Astrocyte of the spinal cord (primary cell): ENCODE measurements around the gene FYN.

Experiments used
- DNase-seq: peaks from one replicate; pipeline ENCODE4 v3.0.0; 2011; ENCODE audit warnings: low read depth, low spot score
- H3K4me3 ChIP-seq: 2 replicates; pipeline ENCODE4 v1.5.1; 2011; ENCODE audit warnings: low read depth, mild to moderate bottlenecking, low read length, moderate library complexity
- CTCF ChIP-seq: IDR thresholded peaks from 2 replicates; pipeline ENCODE4 v1.5.1; 2012; ENCODE audit warnings: low read depth, mild to moderate bottlenecking, low read length, inconsistent platforms
- in situ Hi-C: cut with HindIII; loops from 2 replicates; pipeline ENCODE4 v1.10.0; 2017; ENCODE audit warnings: low sequenced_read_pairs

Gene FYN

GRCh38 chr6:111770263-111771093, 102.8 kb downstream of the FYN start:
- TF ChIP-seq CTCF: no peak
- H3K4me3 ChIP-seq: no peak overlapping the region
- in situ Hi-C loops: no loop called here
- DNase-seq: no peak

- no peak for DNase-seq
- no peak for TF ChIP-seq CTCF
- in situ Hi-C loops: no loop called here
- no peak overlapping the region for H3K4me3 ChIP-seq
These were observed 103.7 kb downstream of the FYN start for GRCh38 chr6:111769365-111770152.

- H3K4me3 ChIP-seq: no peak overlapping the region
- TF ChIP-seq CTCF: no peak
- DNase-seq: no peak
- in situ Hi-C loops: no loop called here
These were observed 104.9 kb downstream of the FYN start for GRCh38 chr6:111768431-111768770.

GRCh38 chr6:111767752-111768430, 105.4 kb downstream of the FYN start:
- DNase-seq: no peak
- H3K4me3 ChIP-seq: no peak overlapping the region
- TF ChIP-seq CTCF: no peak
- in situ Hi-C loops: no loop called here

GRCh38 chr6:111766201-111766857, 106.9 kb downstream of the FYN start:
- in situ Hi-C loops: no loop called here
- peak; percentile 51 for DNase-seq
- no peak for TF ChIP-seq CTCF
- no peak overlapping the region for H3K4me3 ChIP-seq

- in situ Hi-C loops: no loop called here
- H3K4me3 ChIP-seq: no peak overlapping the region
- TF ChIP-seq CTCF: no peak
- no peak for DNase-seq
These were observed 107.5 kb downstream of the FYN start for GRCh38 chr6:111765763-111766162.
